PFSK-1 (cell line): ENCODE results near the gene MEI1.

Experiments used
- FOXP2 ChIP-seq: optimal IDR thresholded peaks from 2 replicates; pipeline ENCODE3; 2011; ENCODE audit warnings: borderline replicate concordance, control low read depth, inconsistent platforms; ENCODE audit not compliant: insufficient read depth; ENCODE audit errors: extremely low read length, extremely low read depth
- POLR2AphosphoS5 ChIP-seq: IDR thresholded peaks from 2 replicates; pipeline ENCODE4 v1.6.1; 2012; ENCODE audit warnings: low read depth, mild to moderate bottlenecking, control low read depth, low read length, moderate library complexity
- REST ChIP-seq, 2 experiments: IDR thresholded peaks; 2 replicates each; pipeline versions ENCODE4 v1.6.1 to v1.8.0; 2011 to 2012; ENCODE audit warnings: low read depth in 2 of 2, low read length in 2 of 2, control low read depth in 1 of 2, inconsistent platforms in 1 of 2, mild to moderate bottlenecking in 1 of 2, moderate library complexity in 1 of 2; ENCODE audit not compliant: insufficient read depth in 1 of 2
- SIN3A ChIP-seq: IDR thresholded peaks from 2 replicates; pipeline ENCODE4 v1.6.1; 2012; ENCODE audit warnings: mild to moderate bottlenecking, low read length, moderate library complexity, borderline replicate concordance; ENCODE audit not compliant: insufficient read depth
- TAF1 ChIP-seq: IDR thresholded peaks from 2 replicates; pipeline ENCODE4 v1.6.1; 2012; ENCODE audit warnings: low read length, control low read depth, borderline replicate concordance; ENCODE audit not compliant: insufficient read depth

The MEI1 gene

GRCh38 chr22:41775338-41775737, 76.0 kb downstream of the MEI1 start:
- TF ChIP-seq REST (IDR thresholded peaks at IDR 0.05; ENCODE audit: insufficient read depth in 1 of 2, low read depth in 2 of 2, low read length in 2 of 2) (no peak), TAF1 (no peak), FOXP2 (no peak), SIN3A (no peak), POLR2AphosphoS5 (no peak)

GRCh38 chr22:41775976-41776375, 76.7 kb downstream of the MEI1 start:
- no peak for TF ChIP-seq FOXP2
- TF ChIP-seq SIN3A: no peak
- no peak for TF ChIP-seq TAF1
- TF ChIP-seq REST (IDR thresholded peaks at IDR 0.05; ENCODE audit: insufficient read depth in 1 of 2, low read depth in 2 of 2, low read length in 2 of 2): no peak
- no peak for TF ChIP-seq POLR2AphosphoS5

GRCh38 chr22:41776381-41776780, 77.1 kb downstream of the MEI1 start:
- TF ChIP-seq SIN3A (no peak), TAF1 (no peak), FOXP2 (no peak), POLR2AphosphoS5 (no peak), REST (IDR thresholded peaks at IDR 0.05; ENCODE audit: insufficient read depth in 1 of 2, low read depth in 2 of 2, low read length in 2 of 2) (no peak)

GRCh38 chr22:41777749-41778425, 78.6 kb downstream of the MEI1 start:
- no peak for TF ChIP-seq REST (IDR thresholded peaks at IDR 0.05; ENCODE audit: insufficient read depth in 1 of 2, low read depth in 2 of 2, low read length in 2 of 2)
- TF ChIP-seq TAF1: no peak
- TF ChIP-seq FOXP2: no peak
- no peak for TF ChIP-seq SIN3A
- no peak for TF ChIP-seq POLR2AphosphoS5

- no peak for TF ChIP-seq SIN3A
- TF ChIP-seq REST (IDR thresholded peaks at IDR 0.05; ENCODE audit: insufficient read depth in 1 of 2, low read depth in 2 of 2, low read length in 2 of 2): no peak
- no peak for TF ChIP-seq FOXP2
- TF ChIP-seq TAF1: no peak
- no peak for TF ChIP-seq POLR2AphosphoS5
These were observed 80.7 kb downstream of the MEI1 start for GRCh38 chr22:41779929-41780505.
